ENCODE results near the gene MARF1. TPM values are rescaled to one million over a fixed set of nuclear protein-coding genes. Genes with fewer than 3 reads are reported as not detected.

Gene MARF1
- total RNA-seq, 1 experiment from 2014 or later, result 59.4 TPM

GRCh38 chr16:15608398-15609285 is 34.3 kb downstream of the MARF1 start:
- H3K36me3 ChIP-seq (ENCODE audit: control insufficient read depth in 1 of 2, insufficient read depth in 2 of 2, low read length in 2 of 2), result peaks cover 18% of the 10 kb centered on the region in 2 experiments
- ChIA-PET CTCF (no interaction called here), POLR2A (no interaction called here), RAD21 (ENCODE audit: low non-redundant PET in 1 of 2, low total read pairs in 2 of 2, uncharacterized antibody in 2 of 2, unreplicated experiment in 2 of 2) (no interaction called here)
- H3K4me2 ChIP-seq (ENCODE audit: low read length), result no peak overlapping the region
- H3K79me2 ChIP-seq (ENCODE audit: insufficient read depth, low read length), result no peaks in the 10 kb centered on the region
- H3K27me3 ChIP-seq (ENCODE audit: insufficient read depth, low read length), result no peaks in the 10 kb centered on the region
- no peak overlapping the region for H3K4me3 ChIP-seq (replicated peaks in 1 of 2; ENCODE audit: low read depth in 1 of 2, low read length in 2 of 2)
- H2AFZ ChIP-seq (ENCODE audit: low read depth, low read length, poor library complexity, severe bottlenecking), result no peak overlapping the region
- no peak overlapping the region for H3K27ac ChIP-seq (ENCODE audit: low read depth, low read length)
- no peak for DNase-seq (ENCODE audit: low read depth, low spot score)
- peak; percentile 33 for TF ChIP-seq RAD21 (IDR thresholded peaks at IDR 0.05; ENCODE audit: low read depth)
- no peak for TF ChIP-seq POLR2A (IDR thresholded peaks at IDR 0.05; ENCODE audit: borderline replicate concordance, extremely low read depth, insufficient read depth, insufficient read length)
- no peak for TF ChIP-seq JUND (IDR thresholded peaks at IDR 0.05)
- no peak for TF ChIP-seq ZBTB33 (IDR thresholded peaks at IDR 0.05; ENCODE audit: extremely low read depth, insufficient replicate concordance, low read length)
- H3K9me2 ChIP-seq (ENCODE audit: insufficient read depth), result no peaks in the 10 kb centered on the region
- intact Hi-C loops (cut with micrococcal nuclease), result no loop called here
- H4K20me1 ChIP-seq (ENCODE audit: insufficient read depth), result no peaks in the 10 kb centered on the region
- no peak for ATAC-seq
- no peaks in the 10 kb centered on the region for H3K9me3 ChIP-seq (ENCODE audit: control insufficient read depth in 1 of 2, insufficient read depth in 1 of 2, low read depth in 1 of 2, low read length in 2 of 2)
- BruUV-seq (replicated peaks), result no TSS peak
- H3K4me1 ChIP-seq (ENCODE audit: control insufficient read depth in 1 of 2, insufficient read depth in 2 of 2, low read length in 2 of 2), result peaks cover 4 to 11% of the 10 kb centered on the region in 2 experiments
- no peak overlapping the region for H3K9ac ChIP-seq (ENCODE audit: low read length)

GRCh38 chr16:15607700-15608396 is 35.1 kb downstream of the MARF1 start:
- Histone ChIP-seq H3K79me2 (ENCODE audit: insufficient read depth, low read length) (no peaks in the 10 kb centered on the region), H2AFZ (ENCODE audit: low read depth, low read length, poor library complexity, severe bottlenecking) (no peak overlapping the region), H3K4me1 (ENCODE audit: control insufficient read depth in 1 of 2, insufficient read depth in 2 of 2, low read length in 2 of 2) (peaks cover 0 to 5% of the 10 kb centered on the region in 2 experiments; a peak in 1 of 4 replicates), H3K4me3 (replicated peaks in 1 of 2; ENCODE audit: low read depth in 1 of 2, low read length in 2 of 2) (no peak overlapping the region), H3K9ac (ENCODE audit: low read length) (no peak overlapping the region), H3K9me3 (ENCODE audit: control insufficient read depth in 1 of 2, insufficient read depth in 1 of 2, low read depth in 1 of 2, low read length in 2 of 2) (no peaks in the 10 kb centered on the region), H4K20me1 (ENCODE audit: insufficient read depth) (no peaks in the 10 kb centered on the region), H3K4me2 (ENCODE audit: low read length) (no peak overlapping the region), H3K27ac (ENCODE audit: low read depth, low read length) (no peak overlapping the region), H3K27me3 (ENCODE audit: insufficient read depth, low read length) (no peaks in the 10 kb centered on the region), H3K36me3 (ENCODE audit: control insufficient read depth in 1 of 2, insufficient read depth in 2 of 2, low read length in 2 of 2) (peaks cover 20 to 26% of the 10 kb centered on the region in 2 experiments), H3K9me2 (ENCODE audit: insufficient read depth) (no peaks in the 10 kb centered on the region)
- BruUV-seq (replicated peaks), result no TSS peak
- no peak for ATAC-seq
- ChIA-PET POLR2A (no interaction called here), CTCF (no interaction called here), RAD21 (ENCODE audit: low non-redundant PET in 1 of 2, low total read pairs in 2 of 2, uncharacterized antibody in 2 of 2, unreplicated experiment in 2 of 2) (no interaction called here)
- intact Hi-C loops (cut with micrococcal nuclease), result no loop called here
- DNase-seq (ENCODE audit: low read depth, low spot score), result no peak
- TF ChIP-seq SP1 (IDR thresholded peaks at IDR 0.05; ENCODE audit: low read depth) (no peak), REST (IDR thresholded peaks at IDR 0.05; ENCODE audit: low read depth) (no peak), POLR2AphosphoS5 (IDR thresholded peaks at IDR 0.05; ENCODE audit: low read depth, low read length) (no peak)

All from HCT116 (cell line).